OCI-LY3 (cell line): ENCODE measurements around the gene SEMA3G.

Source experiments
- EZH2phosphoT487 ChIP-seq: fragments of 200-600 bp; shearing (Covaris generic); IDR thresholded peaks from 2 replicates; pipeline ENCODE4 v1.6.1; 2018; ENCODE audit warnings: antibody characterized with exemption, mixed run types, low read depth
- TF ChIP-seq, protein P1 (sequence below): fragments of 200-600, 300-600 bp; sonication (generic); IDR thresholded peaks from 2 replicates; pipeline ENCODE4 v1.5.1; 2014; ENCODE audit warnings: antibody characterized with exemption, low read length, low read depth

DNA sequence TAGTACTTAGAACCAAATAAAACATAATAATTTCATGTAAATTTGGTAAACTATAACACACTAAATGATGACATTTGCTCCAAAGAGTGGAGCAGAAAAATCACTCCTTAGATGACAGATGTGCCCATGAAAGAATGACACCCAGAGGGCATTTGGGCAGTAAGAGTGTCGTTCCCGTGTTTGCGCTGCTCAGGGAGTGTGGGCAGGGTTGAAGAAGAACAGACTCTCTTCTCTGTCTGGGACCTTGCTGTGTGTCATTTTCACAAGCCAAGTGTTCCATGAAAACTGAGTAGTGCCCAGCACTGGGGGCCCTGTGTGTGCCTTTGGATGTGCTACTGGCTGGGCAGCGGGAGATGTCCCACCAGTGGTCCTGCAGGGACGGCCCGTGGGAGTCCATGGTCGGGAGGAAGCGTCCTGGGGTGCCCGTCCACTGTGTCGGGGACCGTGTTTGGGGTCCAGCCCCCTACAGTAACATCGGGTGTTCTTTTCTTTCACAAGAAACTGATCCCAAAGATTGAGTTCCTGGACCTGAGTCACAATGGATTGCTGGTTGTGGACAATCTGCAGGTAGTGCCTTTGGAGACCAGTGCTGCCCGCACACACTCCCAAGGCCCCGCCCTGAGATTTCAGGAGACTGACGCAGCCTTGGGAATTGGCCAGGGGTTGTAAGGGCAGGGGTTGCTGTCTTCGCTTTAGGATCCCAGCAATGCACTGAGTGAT, 32.3 kb upstream of the SEMA3G start:
- TF ChIP-seq, protein P1, sequence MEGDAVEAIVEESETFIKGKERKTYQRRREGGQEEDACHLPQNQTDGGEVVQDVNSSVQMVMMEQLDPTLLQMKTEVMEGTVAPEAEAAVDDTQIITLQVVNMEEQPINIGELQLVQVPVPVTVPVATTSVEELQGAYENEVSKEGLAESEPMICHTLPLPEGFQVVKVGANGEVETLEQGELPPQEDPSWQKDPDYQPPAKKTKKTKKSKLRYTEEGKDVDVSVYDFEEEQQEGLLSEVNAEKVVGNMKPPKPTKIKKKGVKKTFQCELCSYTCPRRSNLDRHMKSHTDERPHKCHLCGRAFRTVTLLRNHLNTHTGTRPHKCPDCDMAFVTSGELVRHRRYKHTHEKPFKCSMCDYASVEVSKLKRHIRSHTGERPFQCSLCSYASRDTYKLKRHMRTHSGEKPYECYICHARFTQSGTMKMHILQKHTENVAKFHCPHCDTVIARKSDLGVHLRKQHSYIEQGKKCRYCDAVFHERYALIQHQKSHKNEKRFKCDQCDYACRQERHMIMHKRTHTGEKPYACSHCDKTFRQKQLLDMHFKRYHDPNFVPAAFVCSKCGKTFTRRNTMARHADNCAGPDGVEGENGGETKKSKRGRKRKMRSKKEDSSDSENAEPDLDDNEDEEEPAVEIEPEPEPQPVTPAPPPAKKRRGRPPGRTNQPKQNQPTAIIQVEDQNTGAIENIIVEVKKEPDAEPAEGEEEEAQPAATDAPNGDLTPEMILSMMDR = no peak
- TF ChIP-seq EZH2phosphoT487 = no peak
